ENCODE measurements around the gene PLA2R1. TPM values are rescaled to one million over a fixed set of nuclear protein-coding genes. Genes with fewer than 3 reads are reported as not detected.

PLA2R1 gene
- total and polyA plus RNA-seq, 9 donors, result 0.73 to 4.1 (median 1.6) TPM

DNA sequence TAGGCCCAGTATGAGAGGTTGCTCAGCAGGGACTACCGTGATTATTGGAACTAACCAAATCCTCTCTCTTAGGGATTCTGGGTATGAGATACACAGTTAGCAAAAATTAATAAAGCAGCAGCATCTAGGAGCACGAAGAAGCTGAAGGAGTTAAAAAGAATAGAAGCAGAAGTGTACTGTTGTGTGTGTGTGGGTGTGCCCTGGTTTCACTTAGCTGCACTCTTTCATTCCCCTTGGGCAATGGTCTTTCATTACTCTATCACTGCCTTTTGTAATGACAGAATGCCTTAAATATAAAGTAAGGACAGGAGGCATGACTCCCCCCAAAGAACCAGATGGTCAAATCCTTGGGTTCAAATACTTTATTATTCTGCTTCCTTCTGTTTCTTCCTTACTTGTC, 148.5 kb downstream of the PLA2R1 start:
- no peak for DNase-seq
- no peaks in the 10 kb centered on the region for H3K36me3 ChIP-seq (ENCODE audit: control insufficient read depth, insufficient read depth, low read length)
- H3K4me1 ChIP-seq (ENCODE audit: control insufficient read depth, insufficient read depth, low read length), result no peaks in the 10 kb centered on the region
- H3K4me3 ChIP-seq (ENCODE audit: low read length), result no peak overlapping the region
- H3K27ac ChIP-seq (ENCODE audit: low read length), result no peak overlapping the region
- no CpG with 5 or more reads among the region's 2 CpGs for WGBS (ENCODE audit: insufficient coverage)
- H3K27me3 ChIP-seq (ENCODE audit: control insufficient read depth, insufficient read depth, low read length), result no peaks in the 10 kb centered on the region
- no peaks in the 10 kb centered on the region for H3K9me3 ChIP-seq (replicated peaks; ENCODE audit: control insufficient read depth, low read depth, low read length)

DNA sequence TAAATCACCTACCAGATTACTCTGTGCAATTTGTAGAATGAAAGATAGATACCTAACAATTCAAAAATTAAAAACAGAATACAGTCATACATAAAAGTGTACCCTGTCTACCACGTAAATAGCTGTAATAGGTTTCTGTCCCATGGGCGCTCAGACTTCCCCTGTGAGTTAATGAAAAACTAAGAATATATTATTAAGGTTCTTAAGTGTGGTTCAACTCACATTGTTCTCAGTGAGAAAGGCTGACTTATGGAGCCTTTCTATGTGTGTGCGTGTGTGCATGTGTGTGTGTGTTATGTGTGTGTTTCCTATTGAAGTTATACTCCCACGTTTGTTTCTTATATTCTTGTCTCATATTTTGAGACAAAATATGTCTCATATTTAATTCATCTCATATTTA, 149.8 kb downstream of the PLA2R1 start:
- WGBS (ENCODE audit: insufficient coverage), result no CpG with 5 or more reads among the region's 4 CpGs
- Histone ChIP-seq H3K27ac (ENCODE audit: low read length) (no peak overlapping the region), H3K9me3 (replicated peaks; ENCODE audit: control insufficient read depth, low read depth, low read length) (no peaks in the 10 kb centered on the region), H3K36me3 (ENCODE audit: control insufficient read depth, insufficient read depth, low read length) (no peaks in the 10 kb centered on the region), H3K27me3 (ENCODE audit: control insufficient read depth, insufficient read depth, low read length) (no peaks in the 10 kb centered on the region), H3K4me1 (ENCODE audit: control insufficient read depth, insufficient read depth, low read length) (no peaks in the 10 kb centered on the region), H3K4me3 (ENCODE audit: low read length) (no peak overlapping the region)
- no peak for DNase-seq

DNA sequence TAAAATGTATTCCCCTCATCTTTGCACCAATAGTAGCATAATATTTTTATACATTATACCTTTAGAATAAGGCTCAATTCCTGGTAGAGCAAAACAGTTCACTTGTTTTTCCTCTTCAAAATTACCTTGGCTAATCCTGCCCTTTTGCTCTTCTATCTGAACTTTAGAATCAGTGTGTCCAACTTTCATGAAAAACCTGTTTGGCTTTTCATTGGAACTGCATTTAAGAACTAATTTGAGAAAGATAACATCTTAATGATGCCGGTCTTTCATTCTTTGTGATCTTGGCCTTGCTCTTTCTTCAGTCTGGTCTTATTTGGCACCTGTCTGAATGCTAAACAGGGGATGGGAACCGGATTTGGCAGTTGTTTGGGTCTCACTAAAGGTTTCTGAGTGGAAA, 151.5 kb downstream of the PLA2R1 start:
- no peak overlapping the region for H3K4me3 ChIP-seq (ENCODE audit: low read length)

DNA sequence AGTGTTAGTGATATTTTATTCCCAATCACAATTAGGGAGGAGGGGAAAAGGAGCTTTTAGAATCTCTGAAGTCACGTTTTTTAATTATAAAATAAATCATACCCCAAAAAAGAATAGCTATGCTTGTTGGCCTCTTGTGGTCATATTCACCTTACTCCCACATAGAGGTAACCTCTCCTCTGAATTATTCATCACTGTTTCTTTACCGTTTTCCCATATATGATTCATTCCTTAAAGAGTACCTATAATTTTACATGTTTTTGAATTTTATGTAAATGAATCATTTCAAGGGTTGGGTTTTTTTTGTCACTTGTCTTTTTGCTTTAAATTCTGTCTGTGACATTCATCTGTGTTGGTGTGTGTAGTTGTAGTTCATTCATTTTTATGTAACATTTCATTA, 153.8 kb downstream of the PLA2R1 start:
- H3K27ac ChIP-seq (ENCODE audit: low read length), result no peak overlapping the region
- H3K9me3 ChIP-seq (replicated peaks; ENCODE audit: control insufficient read depth, low read depth, low read length), result no peaks in the 10 kb centered on the region
- no peak for DNase-seq
- H3K27me3 ChIP-seq (ENCODE audit: control insufficient read depth, insufficient read depth, low read length), result peaks cover 16% of the 10 kb centered on the region
- H3K36me3 ChIP-seq (ENCODE audit: control insufficient read depth, insufficient read depth, low read length), result no peaks in the 10 kb centered on the region
- WGBS (ENCODE audit: insufficient coverage), result no CpG with 5 or more reads among the region's 2 CpGs
- peaks cover 8% of the 10 kb centered on the region for H3K4me1 ChIP-seq (ENCODE audit: control insufficient read depth, insufficient read depth, low read length)
- H3K4me3 ChIP-seq (ENCODE audit: low read length), result no peak overlapping the region

More for the DNA sequence above, 151.5 kb downstream of the PLA2R1 start:
- Histone ChIP-seq H3K9me3 (replicated peaks; ENCODE audit: control insufficient read depth, low read depth, low read length) (no peaks in the 10 kb centered on the region), H3K36me3 (ENCODE audit: control insufficient read depth, insufficient read depth, low read length) (no peaks in the 10 kb centered on the region), H3K27me3 (ENCODE audit: control insufficient read depth, insufficient read depth, low read length) (no peaks in the 10 kb centered on the region), H3K27ac (ENCODE audit: low read length) (no peak overlapping the region), H3K4me1 (ENCODE audit: control insufficient read depth, insufficient read depth, low read length) (no peaks in the 10 kb centered on the region)
- 70% methylated on average over 2 of the region's 2 CpGs for WGBS (ENCODE audit: insufficient coverage)
- DNase-seq, result no peak

DNA sequence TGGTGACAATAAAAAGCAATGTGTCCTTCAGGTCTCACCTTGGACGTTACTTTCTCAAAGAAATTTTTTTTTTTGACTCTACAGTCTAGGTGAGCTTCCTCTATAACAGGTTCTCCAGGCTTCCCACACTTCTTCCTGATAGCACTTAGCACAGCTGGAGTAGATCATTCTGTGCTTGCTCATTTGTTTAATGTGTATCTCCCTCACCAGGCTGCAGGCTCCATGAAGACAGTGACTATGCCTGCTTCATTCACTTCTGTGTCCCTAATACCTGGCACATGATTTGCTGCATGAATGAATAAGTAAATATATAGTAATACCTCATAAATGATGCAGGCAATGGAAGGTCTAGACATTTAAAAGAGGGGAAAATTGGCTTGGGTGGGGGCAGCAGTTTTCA, 154.5 kb downstream of the PLA2R1 start:
- no CpG with 5 or more reads among the region's 1 CpG for WGBS (ENCODE audit: insufficient coverage)
- Histone ChIP-seq H3K4me3 (ENCODE audit: low read length) (no peak overlapping the region), H3K4me1 (ENCODE audit: control insufficient read depth, insufficient read depth, low read length) (peaks cover 8% of the 10 kb centered on the region), H3K27ac (ENCODE audit: low read length) (no peak overlapping the region), H3K27me3 (ENCODE audit: control insufficient read depth, insufficient read depth, low read length) (peaks cover 16% of the 10 kb centered on the region), H3K9me3 (replicated peaks; ENCODE audit: control insufficient read depth, low read depth, low read length) (no peaks in the 10 kb centered on the region), H3K36me3 (ENCODE audit: control insufficient read depth, insufficient read depth, low read length) (no peaks in the 10 kb centered on the region)
- DNase-seq, result no peak

DNA sequence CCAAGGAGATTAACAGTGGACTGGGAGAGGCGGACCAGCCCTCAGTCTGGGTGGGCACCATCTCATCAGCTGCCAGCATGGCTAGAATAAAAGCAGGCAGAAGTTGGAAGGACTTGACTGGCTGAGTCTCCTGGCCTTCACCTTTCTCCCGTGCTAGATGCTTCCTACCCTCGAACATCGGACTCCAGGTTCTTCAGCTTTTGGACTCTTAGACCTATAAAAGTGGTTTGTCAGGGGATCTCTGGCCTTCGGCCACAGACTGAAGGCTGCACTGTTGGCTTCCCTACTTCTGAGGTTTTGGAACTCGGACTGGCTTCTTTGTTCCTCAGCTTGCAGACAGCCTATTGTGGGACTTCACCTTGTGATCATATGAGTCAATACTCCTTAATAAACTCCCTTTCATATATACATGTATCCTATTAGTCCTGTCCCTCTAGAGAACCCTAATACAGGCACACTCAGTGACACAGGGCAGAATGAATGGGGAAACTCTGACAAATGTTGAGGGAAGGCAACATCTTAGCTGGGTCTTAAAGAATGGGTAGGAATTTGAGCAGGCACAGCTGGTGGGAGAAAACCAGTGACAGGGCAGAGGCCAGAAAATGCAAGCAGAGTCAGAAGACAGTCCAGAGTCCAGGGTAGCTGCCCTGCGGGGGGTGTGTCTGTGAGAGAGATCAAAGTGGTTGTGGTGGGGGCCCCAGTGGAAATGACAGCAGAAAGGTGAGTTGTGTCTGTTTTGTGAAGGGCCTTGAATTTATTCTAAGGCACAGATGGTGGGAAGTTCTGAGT, 156.3 kb downstream of the PLA2R1 start:
- H3K36me3 ChIP-seq (ENCODE audit: control insufficient read depth, insufficient read depth, low read length), result no peaks in the 10 kb centered on the region
- H3K9me3 ChIP-seq (replicated peaks; ENCODE audit: control insufficient read depth, low read depth, low read length), result no peaks in the 10 kb centered on the region
- no peak overlapping the region for H3K27ac ChIP-seq (ENCODE audit: low read length)
- WGBS (ENCODE audit: insufficient coverage), result 73% methylated on average over 7 of the region's 7 CpGs
- no peak for DNase-seq
- no peak overlapping the region for H3K4me3 ChIP-seq (ENCODE audit: low read length)
- peaks cover 16% of the 10 kb centered on the region for H3K27me3 ChIP-seq (ENCODE audit: control insufficient read depth, insufficient read depth, low read length)
- peaks cover 8% of the 10 kb centered on the region for H3K4me1 ChIP-seq (ENCODE audit: control insufficient read depth, insufficient read depth, low read length)

DNA sequence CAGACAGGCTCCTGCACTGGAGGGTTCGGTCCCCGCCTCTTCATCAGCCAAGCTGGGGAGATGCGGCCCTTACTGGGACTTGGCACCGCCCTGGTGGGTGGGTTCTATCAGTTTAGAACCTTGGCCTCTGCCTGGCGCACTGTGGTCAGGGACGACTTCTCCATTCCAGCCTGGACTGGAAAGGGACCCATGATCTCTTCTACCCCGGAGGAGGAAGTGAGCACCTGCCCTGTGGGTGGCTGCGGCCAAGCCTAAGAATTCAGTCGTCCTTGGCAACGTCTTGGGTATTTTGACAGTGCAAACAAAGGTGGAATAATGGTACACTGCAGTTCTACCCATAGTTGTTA, 157.5 kb downstream of the PLA2R1 start:
- peaks cover 8% of the 10 kb centered on the region for H3K4me1 ChIP-seq (ENCODE audit: control insufficient read depth, insufficient read depth, low read length)
- peak; percentile 44 for DNase-seq
- H3K27me3 ChIP-seq (ENCODE audit: control insufficient read depth, insufficient read depth, low read length), result peaks cover 16% of the 10 kb centered on the region
- H3K4me3 ChIP-seq (ENCODE audit: low read length), result peak overlapping the region; percentile 25
- H3K36me3 ChIP-seq (ENCODE audit: control insufficient read depth, insufficient read depth, low read length), result no peaks in the 10 kb centered on the region
- WGBS (ENCODE audit: insufficient coverage), result 12% methylated on average over 4 of the region's 10 CpGs
- H3K9me3 ChIP-seq (replicated peaks; ENCODE audit: control insufficient read depth, low read depth, low read length), result no peaks in the 10 kb centered on the region
- H3K27ac ChIP-seq (ENCODE audit: low read length), result no peak overlapping the region

DNA sequence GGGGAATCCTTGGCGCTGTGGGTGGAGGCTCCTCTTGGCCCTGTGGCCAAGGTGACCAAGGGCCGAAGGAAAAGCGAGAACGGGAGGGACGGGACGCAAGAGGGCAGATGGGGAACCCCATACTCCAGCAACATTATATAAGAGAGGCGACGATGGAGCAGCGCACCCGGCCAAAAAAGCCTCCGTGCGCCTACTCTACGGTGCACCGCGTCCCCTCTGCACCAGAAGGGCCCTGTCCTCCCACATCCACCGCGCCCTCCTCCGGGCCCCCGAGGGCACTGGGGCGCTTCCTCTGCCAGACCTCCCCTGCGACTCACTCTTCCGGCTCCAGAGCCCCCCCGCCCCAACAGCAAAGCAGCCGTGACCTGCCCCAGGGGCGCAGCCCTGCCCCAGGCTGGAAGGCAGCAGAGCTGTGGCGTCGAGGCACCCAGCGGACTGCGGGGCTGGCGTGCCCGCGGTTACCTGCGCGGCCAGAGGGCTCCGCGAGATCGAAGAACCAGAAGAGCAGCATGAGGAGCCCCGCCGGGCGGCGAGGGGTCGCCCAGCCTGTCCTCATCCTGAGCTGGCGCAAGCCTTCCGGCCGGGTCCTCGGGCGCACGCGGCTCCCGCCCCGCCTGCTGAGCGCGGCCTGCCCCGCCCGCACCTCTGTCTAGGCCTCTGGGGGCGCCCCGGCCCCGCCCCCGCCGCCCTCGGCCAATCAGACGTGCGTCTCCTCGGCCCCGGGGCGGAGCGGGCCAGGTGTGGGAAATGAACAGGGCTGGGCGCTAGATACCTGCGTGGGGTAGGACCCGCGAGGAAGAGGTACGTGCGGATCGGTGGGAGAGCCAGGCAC, 158.1 kb downstream of the PLA2R1 start, which contains the start of gene LY75:
TSS of gene LY75 (minus strand) at position 630 of the 832 bp plus-strand sequence.
- Histone ChIP-seq H3K4me1 (ENCODE audit: control insufficient read depth, insufficient read depth, low read length) (peaks cover 8% of the 10 kb centered on the region), H3K27me3 (ENCODE audit: control insufficient read depth, insufficient read depth, low read length) (peaks cover 16% of the 10 kb centered on the region), H3K36me3 (ENCODE audit: control insufficient read depth, insufficient read depth, low read length) (no peaks in the 10 kb centered on the region), H3K4me3 (ENCODE audit: low read length) (peak within 1 kb of the TSS; percentile 37), H3K27ac (ENCODE audit: low read length) (no peak within 1 kb of the TSS), H3K9me3 (replicated peaks; ENCODE audit: control insufficient read depth, low read depth, low read length) (no peaks in the 10 kb centered on the region)
- DNase-seq, result peak; percentile 31
- WGBS (ENCODE audit: insufficient coverage), result under 1% methylated on average over 68 of the region's 74 CpGs

DNA sequence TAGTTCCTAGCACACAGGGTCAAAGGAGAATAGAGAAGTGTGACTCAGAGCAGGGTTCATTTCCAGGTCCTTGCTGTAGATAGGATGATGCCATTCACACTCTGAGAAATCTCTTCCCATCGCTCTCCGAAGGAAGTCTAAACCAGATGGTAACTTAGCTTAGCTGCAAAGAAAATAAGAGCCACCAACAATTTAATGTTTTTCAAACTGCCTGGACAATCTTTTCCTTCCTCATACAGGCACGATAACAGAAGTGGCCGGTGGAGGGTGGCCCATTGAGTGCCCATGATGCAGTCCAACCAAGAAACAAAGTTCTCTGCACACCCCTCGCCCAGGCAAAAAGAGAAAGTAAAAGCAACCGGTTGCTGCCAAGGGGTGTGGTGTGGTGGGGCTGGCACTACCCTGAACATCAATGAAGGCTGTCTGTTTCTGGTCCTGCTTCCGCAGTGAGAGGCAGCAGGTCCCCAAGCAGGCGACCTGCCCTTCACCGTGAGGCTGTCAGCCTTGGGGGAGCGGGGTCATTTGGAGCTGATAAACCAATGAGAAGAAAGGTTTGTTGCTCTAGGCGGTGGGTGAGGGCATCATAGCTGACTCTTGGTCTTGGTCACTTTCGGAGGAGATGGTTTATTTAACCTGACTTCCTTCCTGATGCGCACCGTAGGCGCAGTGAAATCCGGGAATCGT, 158.8 kb downstream of the PLA2R1 start:
- 35% methylated on average over 7 of the region's 17 CpGs for WGBS (ENCODE audit: insufficient coverage)
- H3K36me3 ChIP-seq (ENCODE audit: control insufficient read depth, insufficient read depth, low read length), result no peaks in the 10 kb centered on the region
- peak overlapping the region; percentile 37 for H3K4me3 ChIP-seq (ENCODE audit: low read length)
- peak; percentile 35 for DNase-seq
- no peak overlapping the region for H3K27ac ChIP-seq (ENCODE audit: low read length)
- no peaks in the 10 kb centered on the region for H3K9me3 ChIP-seq (replicated peaks; ENCODE audit: control insufficient read depth, low read depth, low read length)
- H3K4me1 ChIP-seq (ENCODE audit: control insufficient read depth, insufficient read depth, low read length), result peaks cover 8% of the 10 kb centered on the region
- peaks cover 16% of the 10 kb centered on the region for H3K27me3 ChIP-seq (ENCODE audit: control insufficient read depth, insufficient read depth, low read length)

DNA sequence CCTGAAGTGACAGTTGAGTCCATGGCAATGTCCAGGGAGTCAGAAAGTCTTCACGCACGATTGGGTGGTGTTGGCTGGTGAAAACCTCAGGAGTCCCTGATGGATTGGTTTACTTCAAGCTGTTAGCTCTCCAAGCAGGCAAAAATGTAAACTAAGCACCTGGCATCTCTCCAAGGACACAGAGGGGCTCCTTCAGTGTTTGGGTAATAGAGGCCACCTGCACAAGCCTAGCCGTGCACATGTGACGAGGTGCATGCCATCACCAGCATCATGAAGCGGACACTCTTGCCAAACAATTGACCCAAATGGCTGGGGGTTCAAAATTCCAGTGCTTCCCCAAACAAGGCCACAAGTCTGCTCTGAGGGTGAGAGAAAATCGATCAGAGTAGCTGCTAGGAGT, 159.7 kb downstream of the PLA2R1 start:
- Histone ChIP-seq H3K27me3 (ENCODE audit: control insufficient read depth, insufficient read depth, low read length) (peaks cover 16% of the 10 kb centered on the region), H3K9me3 (replicated peaks; ENCODE audit: control insufficient read depth, low read depth, low read length) (no peaks in the 10 kb centered on the region), H3K36me3 (ENCODE audit: control insufficient read depth, insufficient read depth, low read length) (no peaks in the 10 kb centered on the region), H3K4me3 (ENCODE audit: low read length) (no peak overlapping the region), H3K4me1 (ENCODE audit: control insufficient read depth, insufficient read depth, low read length) (peaks cover 8% of the 10 kb centered on the region), H3K27ac (ENCODE audit: low read length) (no peak overlapping the region)
- no peak for DNase-seq
- WGBS (ENCODE audit: insufficient coverage), result 79% methylated on average over 2 of the region's 6 CpGs

Data from muscle of leg (tissue), 11 donors.